Measurements from ENCODE around the gene KIF9. TPM values are rescaled to one million over a fixed set of nuclear protein-coding genes. Genes with fewer than 3 reads are reported as not detected.

Gene KIF9
- total RNA-seq, 1 experiment from 2014 or later: 13.1 TPM

- Histone ChIP-seq H3K9me3 (ENCODE audit: control insufficient read depth in 1 of 2, insufficient read depth in 1 of 2, low read depth in 1 of 2, low read length in 2 of 2) (no peaks in the 10 kb centered on the region), H3K27me3 (ENCODE audit: insufficient read depth, low read length) (no peaks in the 10 kb centered on the region), H3K4me3 (replicated peaks in 1 of 2; ENCODE audit: low read depth in 1 of 2, low read length in 2 of 2) (no peak overlapping the region), H3K9me2 (ENCODE audit: insufficient read depth) (no peaks in the 10 kb centered on the region), H3K36me3 (ENCODE audit: control insufficient read depth in 1 of 2, insufficient read depth in 2 of 2, low read length in 2 of 2) (no peaks in the 10 kb centered on the region), H3K79me2 (ENCODE audit: insufficient read depth, low read length) (no peaks in the 10 kb centered on the region), H4K20me1 (ENCODE audit: insufficient read depth) (no peaks in the 10 kb centered on the region), H3K27ac (ENCODE audit: low read depth, low read length) (no peak overlapping the region), H3K9ac (ENCODE audit: low read length) (no peak overlapping the region), H2AFZ (ENCODE audit: low read depth, low read length, poor library complexity, severe bottlenecking) (no peak overlapping the region), H3K4me2 (ENCODE audit: low read length) (no peak overlapping the region), H3K4me1 (ENCODE audit: control insufficient read depth in 1 of 2, insufficient read depth in 2 of 2, low read length in 2 of 2) (no peaks in the 10 kb centered on the region)
- no TSS peak for BruUV-seq (replicated peaks)
- RAD21 ChIA-PET (ENCODE audit: low non-redundant PET in 1 of 2, low total read pairs in 2 of 2, uncharacterized antibody in 2 of 2, unreplicated experiment in 2 of 2): no interaction called here
- POLR2A ChIA-PET: no interaction called here
- DNase-seq (ENCODE audit: low read depth, low spot score): no peak
- intact Hi-C loops (cut with micrococcal nuclease): no loop called here
- CTCF ChIA-PET: no interaction called here
- TF ChIP-seq POLR2A (IDR thresholded peaks at IDR 0.05; ENCODE audit: borderline replicate concordance, extremely low read depth, insufficient read depth, insufficient read length) (no peak), CBX3 (IDR thresholded peaks at IDR 0.05; ENCODE audit: low read depth) (no peak), FOSL1 (IDR thresholded peaks at IDR 0.05; ENCODE audit: low read depth) (no peak), POLR2AphosphoS5 (IDR thresholded peaks at IDR 0.05; ENCODE audit: low read depth, low read length) (no peak), RAD21 (IDR thresholded peaks at IDR 0.05; ENCODE audit: low read depth) (no peak), ATF3 (IDR thresholded peaks at IDR 0.05) (no peak)
- no peak for ATAC-seq
These were observed 38.0 kb downstream of the KIF9 start for GRCh38 chr3:47244531-47245100.

- BruUV-seq (replicated peaks): no TSS peak
- H4K20me1 ChIP-seq (ENCODE audit: insufficient read depth): no peaks in the 10 kb centered on the region
- no peak overlapping the region for H3K27ac ChIP-seq (ENCODE audit: low read depth, low read length)
- DNase-seq (ENCODE audit: low read depth, low spot score) (no peak), ATAC-seq (no peak)
- no peaks in the 10 kb centered on the region for H3K4me1 ChIP-seq (ENCODE audit: control insufficient read depth in 1 of 2, insufficient read depth in 2 of 2, low read length in 2 of 2)
- RAD21 ChIA-PET (ENCODE audit: low non-redundant PET in 1 of 2, low total read pairs in 2 of 2, uncharacterized antibody in 2 of 2, unreplicated experiment in 2 of 2): no interaction called here
- H3K4me3 ChIP-seq (replicated peaks in 1 of 2; ENCODE audit: low read depth in 1 of 2, low read length in 2 of 2): no peak overlapping the region
- intact Hi-C loops (cut with micrococcal nuclease): no loop called here
- TF ChIP-seq SRF (IDR thresholded peaks at IDR 0.05; ENCODE audit: low read depth): no peak
- TF ChIP-seq CBX3 (IDR thresholded peaks at IDR 0.05; ENCODE audit: low read depth): no peak
- no peak for TF ChIP-seq EGR1 (IDR thresholded peaks at IDR 0.05; ENCODE audit: low read depth)
- TF ChIP-seq ELF1 (IDR thresholded peaks at IDR 0.05; ENCODE audit: borderline replicate concordance, low read depth): no peak
- no peak for TF ChIP-seq FOSL1 (IDR thresholded peaks at IDR 0.05; ENCODE audit: low read depth)
- TF ChIP-seq POLR2AphosphoS5 (IDR thresholded peaks at IDR 0.05; ENCODE audit: low read depth, low read length): no peak
- TF ChIP-seq MAX (IDR thresholded peaks at IDR 0.05): no peak
- no peak for TF ChIP-seq SP1 (IDR thresholded peaks at IDR 0.05; ENCODE audit: low read depth)
- TF ChIP-seq ATF3 (IDR thresholded peaks at IDR 0.05): no peak
- no peak for TF ChIP-seq JUND (IDR thresholded peaks at IDR 0.05)
- TF ChIP-seq CTCF (IDR thresholded peaks at IDR 0.05 in 2 of 3, conservative IDR thresholded peaks at IDR 0.05 in 1 of 3; ENCODE audit: borderline replicate concordance in 1 of 3, insufficient read depth in 1 of 3, low read depth in 2 of 3, low read length in 2 of 3): no peak
- TF ChIP-seq, protein P1, sequence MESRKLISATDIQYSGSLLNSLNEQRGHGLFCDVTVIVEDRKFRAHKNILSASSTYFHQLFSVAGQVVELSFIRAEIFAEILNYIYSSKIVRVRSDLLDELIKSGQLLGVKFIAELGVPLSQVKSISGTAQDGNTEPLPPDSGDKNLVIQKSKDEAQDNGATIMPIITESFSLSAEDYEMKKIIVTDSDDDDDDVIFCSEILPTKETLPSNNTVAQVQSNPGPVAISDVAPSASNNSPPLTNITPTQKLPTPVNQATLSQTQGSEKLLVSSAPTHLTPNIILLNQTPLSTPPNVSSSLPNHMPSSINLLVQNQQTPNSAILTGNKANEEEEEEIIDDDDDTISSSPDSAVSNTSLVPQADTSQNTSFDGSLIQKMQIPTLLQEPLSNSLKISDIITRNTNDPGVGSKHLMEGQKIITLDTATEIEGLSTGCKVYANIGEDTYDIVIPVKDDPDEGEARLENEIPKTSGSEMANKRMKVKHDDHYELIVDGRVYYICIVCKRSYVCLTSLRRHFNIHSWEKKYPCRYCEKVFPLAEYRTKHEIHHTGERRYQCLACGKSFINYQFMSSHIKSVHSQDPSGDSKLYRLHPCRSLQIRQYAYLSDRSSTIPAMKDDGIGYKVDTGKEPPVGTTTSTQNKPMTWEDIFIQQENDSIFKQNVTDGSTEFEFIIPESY (IDR thresholded peaks at IDR 0.05; ENCODE audit: extremely low read depth, insufficient replicate concordance, low read length): no peak
- no peak overlapping the region for H3K9ac ChIP-seq (ENCODE audit: low read length)
- no peaks in the 10 kb centered on the region for H3K27me3 ChIP-seq (ENCODE audit: insufficient read depth, low read length)
- no peak overlapping the region for H2AFZ ChIP-seq (ENCODE audit: low read depth, low read length, poor library complexity, severe bottlenecking)
- POLR2A ChIA-PET: no interaction called here
- CTCF ChIA-PET: no interaction called here
- no peak overlapping the region for H3K4me2 ChIP-seq (ENCODE audit: low read length)
- no peaks in the 10 kb centered on the region for H3K9me2 ChIP-seq (ENCODE audit: insufficient read depth)
- no peaks in the 10 kb centered on the region for H3K79me2 ChIP-seq (ENCODE audit: insufficient read depth, low read length)
- no peaks in the 10 kb centered on the region for H3K36me3 ChIP-seq (ENCODE audit: control insufficient read depth in 1 of 2, insufficient read depth in 2 of 2, low read length in 2 of 2)
- H3K9me3 ChIP-seq (ENCODE audit: control insufficient read depth in 1 of 2, insufficient read depth in 1 of 2, low read depth in 1 of 2, low read length in 2 of 2): no peaks in the 10 kb centered on the region
These were observed 39.0 kb downstream of the KIF9 start for GRCh38 chr3:47243419-47244147.
